GM20000 (cell line): Measurements from ENCODE around the gene PARP14.

Experiments used
- DNase-seq: peaks from one replicate; pipeline ENCODE4 v3.0.0; 2012; ENCODE audit warnings: low spot score
- CTCF ChIP-seq: IDR thresholded peaks from 2 replicates; pipeline ENCODE4 v1.5.1; 2012; ENCODE audit warnings: mild to moderate bottlenecking, control low read depth; ENCODE audit errors: extremely low read depth, missing control alignments

The PARP14 gene

GRCh38 chr3:122758877-122759560 lies 78.4 kb downstream of the PARP14 start:
- TF ChIP-seq CTCF: no peak
- no peak for DNase-seq

GRCh38 chr3:122760453-122761271 lies 80.0 kb downstream of the PARP14 start:
- TF ChIP-seq CTCF: no peak
- DNase-seq: no peak

- DNase-seq: no peak
- no peak for TF ChIP-seq CTCF
These were observed 85.8 kb downstream of the PARP14 start for GRCh38 chr3:122766430-122766829.

- TF ChIP-seq CTCF: no peak
- no peak for DNase-seq
These were observed 87.1 kb downstream of the PARP14 start for GRCh38 chr3:122767540-122768372.

- no peak for TF ChIP-seq CTCF
- DNase-seq: no peak
These were observed 90.0 kb downstream of the PARP14 start for GRCh38 chr3:122770521-122771202.

- TF ChIP-seq CTCF: no peak
- no peak for DNase-seq
These were observed 92.2 kb downstream of the PARP14 start for GRCh38 chr3:122772827-122773226.
